Loucy (cell line): ENCODE results near the gene SLC26A8.

ENCODE experiments used
- H2AFZ ChIP-seq: fragments of 200-600 bp; sonication (generic); 2 replicates; pipeline ENCODE4 v1.6.0; 2016; ENCODE audit warnings: antibody characterized with exemption, mild to moderate bottlenecking, low read length, moderate library complexity
- H3F3A ChIP-seq: fragments of 200-600 bp; 2 replicates; pipeline ENCODE4 v1.6.0; 2016; ENCODE audit warnings: antibody characterized with exemption, low read depth, mild to moderate bottlenecking
- H3K27me3 ChIP-seq: fragments of 200-600 bp; sonication (generic); 2 replicates; pipeline ENCODE4 v1.6.1; 2014; ENCODE audit warnings: low read length, mild to moderate bottlenecking; ENCODE audit not compliant: insufficient read depth, poor library complexity, severe bottlenecking
- H3K36me3 ChIP-seq: fragments of 200-600 bp; sonication (generic); 2 replicates; pipeline ENCODE4 v1.6.1; 2016; ENCODE audit warnings: low read length; ENCODE audit not compliant: insufficient read depth
- H3K4me1 ChIP-seq: fragments of 200-600 bp; sonication (generic); 2 replicates; pipeline ENCODE4 v1.5.1; 2014; ENCODE audit warnings: low read length, mild to moderate bottlenecking; ENCODE audit not compliant: insufficient read depth, poor library complexity, severe bottlenecking
- H3K4me2 ChIP-seq: fragments of 200-600 bp; sonication (generic); 2 replicates; pipeline ENCODE4 v1.6.0; 2014; ENCODE audit warnings: antibody characterized with exemption, low read length, low read depth, mild to moderate bottlenecking; ENCODE audit not compliant: poor library complexity, severe bottlenecking
- H3K4me3 ChIP-seq: fragments of 200-600 bp; sonication (generic); 2 replicates; pipeline ENCODE4 v1.5.1; 2014; ENCODE audit warnings: low read length, mild to moderate bottlenecking, mixed read lengths; ENCODE audit not compliant: poor library complexity, severe bottlenecking
- H3K79me2 ChIP-seq: fragments of 200-600 bp; sonication (generic); 2 replicates; pipeline ENCODE4 v1.6.1; 2014; ENCODE audit warnings: low read length; ENCODE audit not compliant: insufficient read depth
- H3K9ac ChIP-seq: fragments of 200-600 bp; sonication (generic); 2 replicates; pipeline ENCODE4 v1.6.0; 2014; ENCODE audit warnings: mild to moderate bottlenecking, low read depth, low read length, moderate library complexity; ENCODE audit not compliant: poor library complexity, severe bottlenecking
- H3K9me2 ChIP-seq: fragments of 200-600 bp; sonication (generic); replicated peaks from 2 replicates; pipeline ENCODE4 v1.6.1; 2016; ENCODE audit warnings: low read depth, low read length, mixed read lengths
- H3K9me3 ChIP-seq: fragments of 200-600 bp; sonication (generic); 2 replicates; pipeline ENCODE4 v1.6.1; 2014; ENCODE audit warnings: mild to moderate bottlenecking, antibody characterized with exemption, low read length, low read depth; ENCODE audit not compliant: insufficient read depth
- H4K20me1 ChIP-seq: fragments of 200-600 bp; sonication (generic); 2 replicates; pipeline ENCODE4 v1.6.0; 2014; ENCODE audit warnings: antibody characterized with exemption, low read length, mild to moderate bottlenecking; ENCODE audit not compliant: insufficient read depth, poor library complexity, severe bottlenecking
- EZH2phosphoT487 ChIP-seq: fragments of 200-600 bp; IDR thresholded peaks from 2 replicates; pipeline ENCODE4 v1.6.1; 2018; ENCODE audit warnings: antibody characterized with exemption, mild to moderate bottlenecking, moderate library complexity, borderline replicate concordance
- TF ChIP-seq, protein P1 (sequence below): fragments of 200-600 bp; sonication (generic); conservative IDR thresholded peaks from 2 replicates; pipeline ENCODE4 v1.5.1; 2014; ENCODE audit warnings: mild to moderate bottlenecking, antibody characterized with exemption, low read length

SLC26A8 gene

DNA sequence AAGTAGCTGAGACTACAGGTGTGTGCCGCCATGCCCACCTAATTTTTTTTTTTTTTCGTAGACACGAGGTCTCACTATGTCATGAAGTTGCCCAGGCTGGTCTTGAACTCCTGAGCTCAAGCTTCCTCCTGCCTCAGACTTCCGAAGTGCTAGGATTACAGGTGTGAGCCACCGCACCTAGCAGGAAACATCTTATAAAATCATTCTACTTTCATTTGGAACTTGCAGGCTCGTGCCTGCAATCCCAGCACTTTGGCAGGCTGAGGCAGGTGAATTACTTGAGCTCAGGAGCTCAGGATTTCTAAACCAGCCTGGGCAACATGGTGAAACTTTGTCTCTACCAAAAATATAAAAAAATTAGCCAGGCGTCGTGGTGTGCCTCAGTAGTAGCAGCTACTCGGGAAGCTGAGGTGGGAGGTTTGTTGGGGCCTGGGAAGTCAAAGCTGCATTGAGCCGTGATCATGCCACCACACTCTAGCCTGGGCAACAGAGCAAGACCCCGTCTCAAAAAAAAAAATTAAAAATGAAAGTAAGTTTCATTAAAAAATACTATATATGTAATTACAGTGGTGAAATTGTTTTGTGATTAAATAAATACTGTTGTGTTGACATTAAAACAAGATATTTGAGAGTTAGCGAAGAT, 18.3 kb upstream of the SLC26A8 start:
- H3K9me2 ChIP-seq: no peaks in the 10 kb centered on the region
- peaks cover 99% of the 10 kb centered on the region for H3K79me2 ChIP-seq
- H2AFZ ChIP-seq: no peak overlapping the region
- peaks cover 38% of the 10 kb centered on the region for H3K4me1 ChIP-seq
- H3K9me3 ChIP-seq: no peaks in the 10 kb centered on the region
- no peak overlapping the region for H3K9ac ChIP-seq
- TF ChIP-seq, protein P1, sequence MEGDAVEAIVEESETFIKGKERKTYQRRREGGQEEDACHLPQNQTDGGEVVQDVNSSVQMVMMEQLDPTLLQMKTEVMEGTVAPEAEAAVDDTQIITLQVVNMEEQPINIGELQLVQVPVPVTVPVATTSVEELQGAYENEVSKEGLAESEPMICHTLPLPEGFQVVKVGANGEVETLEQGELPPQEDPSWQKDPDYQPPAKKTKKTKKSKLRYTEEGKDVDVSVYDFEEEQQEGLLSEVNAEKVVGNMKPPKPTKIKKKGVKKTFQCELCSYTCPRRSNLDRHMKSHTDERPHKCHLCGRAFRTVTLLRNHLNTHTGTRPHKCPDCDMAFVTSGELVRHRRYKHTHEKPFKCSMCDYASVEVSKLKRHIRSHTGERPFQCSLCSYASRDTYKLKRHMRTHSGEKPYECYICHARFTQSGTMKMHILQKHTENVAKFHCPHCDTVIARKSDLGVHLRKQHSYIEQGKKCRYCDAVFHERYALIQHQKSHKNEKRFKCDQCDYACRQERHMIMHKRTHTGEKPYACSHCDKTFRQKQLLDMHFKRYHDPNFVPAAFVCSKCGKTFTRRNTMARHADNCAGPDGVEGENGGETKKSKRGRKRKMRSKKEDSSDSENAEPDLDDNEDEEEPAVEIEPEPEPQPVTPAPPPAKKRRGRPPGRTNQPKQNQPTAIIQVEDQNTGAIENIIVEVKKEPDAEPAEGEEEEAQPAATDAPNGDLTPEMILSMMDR: no peak
- no peak for TF ChIP-seq EZH2phosphoT487
- H3K36me3 ChIP-seq: peaks cover 31% of the 10 kb centered on the region; the same call in 1 of the 2 replicates
- H3F3A ChIP-seq: no peaks in the 10 kb centered on the region
- peaks cover 95% of the 10 kb centered on the region for H4K20me1 ChIP-seq
- H3K4me3 ChIP-seq: no peak overlapping the region
- no peaks in the 10 kb centered on the region for H3K27me3 ChIP-seq
- peak overlapping the region; percentile 67 for H3K4me2 ChIP-seq

DNA sequence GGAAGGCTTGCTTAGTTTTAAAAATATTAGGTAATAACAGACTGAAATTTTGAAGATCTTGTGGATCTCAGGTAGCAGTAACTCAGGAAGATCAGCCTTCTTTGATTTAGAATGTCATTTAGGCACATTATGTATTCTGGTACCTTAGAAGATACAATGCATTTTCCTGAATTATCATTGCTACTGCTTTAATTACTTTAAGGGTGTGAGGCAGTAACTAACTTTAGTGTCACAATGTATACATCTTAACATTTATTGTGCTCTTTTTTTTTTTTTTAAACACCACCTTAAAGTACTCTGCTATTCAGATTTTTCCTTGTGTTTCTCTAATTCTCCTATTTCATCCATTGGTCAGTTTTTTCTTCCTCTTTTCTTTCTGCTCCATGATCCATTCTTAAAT, 16.5 kb upstream of the SLC26A8 start:
- Histone ChIP-seq H3K27me3 (no peaks in the 10 kb centered on the region), H3K9me2 (no peaks in the 10 kb centered on the region), H4K20me1 (peaks cover 95% of the 10 kb centered on the region), H3K4me2 (peak overlapping the region; percentile 67), H3K79me2 (peaks cover 99% of the 10 kb centered on the region), H3K36me3 (peaks cover 37% of the 10 kb centered on the region; the same call in 1 of the 2 replicates), H2AFZ (no peak overlapping the region), H3K4me3 (peak overlapping the region; percentile 43), H3K9ac (peak overlapping the region; percentile 18), H3F3A (no peaks in the 10 kb centered on the region), H3K9me3 (no peaks in the 10 kb centered on the region), H3K4me1 (peaks cover 46% of the 10 kb centered on the region)
- TF ChIP-seq, protein P1: no peak
- TF ChIP-seq EZH2phosphoT487: no peak

DNA sequence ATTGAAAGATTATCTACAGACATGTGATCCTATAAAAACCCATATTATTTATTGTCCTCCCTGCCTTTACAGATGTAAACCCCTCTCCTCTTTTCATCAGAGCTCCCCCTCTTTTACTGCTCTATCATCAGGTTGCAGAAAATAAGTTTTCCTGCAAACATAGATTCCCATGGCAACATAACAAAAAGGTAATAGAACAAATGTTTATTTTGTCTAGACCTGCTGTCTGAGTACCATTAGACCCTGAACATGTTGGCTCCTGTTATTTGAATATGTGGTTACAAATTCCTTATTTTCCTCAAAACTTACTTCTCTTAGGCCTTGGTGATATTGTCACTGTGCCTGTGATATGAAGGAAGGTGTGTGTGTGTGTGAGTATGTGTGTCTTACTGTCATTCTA, 14.7 kb upstream of the SLC26A8 start:
- Histone ChIP-seq H3K4me3 (peak overlapping the region; percentile 42), H3K9ac (peak overlapping the region; percentile 34), H3K27me3 (no peaks in the 10 kb centered on the region), H3F3A (no peaks in the 10 kb centered on the region), H4K20me1 (peaks cover 95% of the 10 kb centered on the region), H3K4me2 (peak overlapping the region; percentile 67), H3K79me2 (peaks cover 99% of the 10 kb centered on the region), H3K4me1 (peaks cover 61% of the 10 kb centered on the region), H3K9me2 (no peaks in the 10 kb centered on the region), H3K36me3 (peaks cover 25% of the 10 kb centered on the region; the same call in 1 of the 2 replicates), H2AFZ (no peak overlapping the region), H3K9me3 (no peaks in the 10 kb centered on the region)
- no peak for TF ChIP-seq EZH2phosphoT487
- TF ChIP-seq, protein P1: no peak
